ENCODE measurements around the gene BRSK2.
"Not testable (repeated sequence)": the region's sequence is repeated elsewhere in the genome, so short reads cannot be mapped to it uniquely, and the experiment has no call there.

Gene BRSK2

DNA sequence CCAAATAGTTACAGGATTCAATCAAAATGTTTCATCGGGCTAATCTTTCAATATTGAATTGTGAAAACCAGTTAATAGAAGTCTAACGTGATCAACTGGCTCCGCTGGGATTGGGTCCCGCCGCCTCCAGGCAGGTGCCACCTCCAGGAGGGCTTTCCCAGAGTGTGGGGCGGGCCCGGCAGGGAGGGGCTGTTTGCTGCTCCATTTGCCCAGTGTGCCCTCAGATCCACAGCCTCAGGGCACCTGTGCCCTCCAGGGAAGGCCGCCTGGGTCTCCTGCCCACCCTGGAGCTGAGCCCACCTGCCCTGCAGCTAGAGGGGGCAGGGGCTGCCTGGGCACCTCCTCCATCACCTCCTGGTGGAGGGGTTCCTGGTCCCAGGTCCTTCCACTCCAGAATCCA, 17.9 kb downstream of the BRSK2 start:
- CTCF ChIA-PET = no interaction called here
- POLR2A ChIA-PET = no interaction called here
- TF ChIP-seq ARNT (IDR thresholded peaks at IDR 0.05) (no peak), NFRKB (IDR thresholded peaks at IDR 0.05) (no peak), SP1 (IDR thresholded peaks at IDR 0.05) (no peak), FOXA1 (IDR thresholded peaks at IDR 0.05) (no peak), SUZ12 (IDR thresholded peaks at IDR 0.05) (no peak), HDGF (IDR thresholded peaks at IDR 0.05; ENCODE audit: borderline replicate concordance) (no peak), FOXM1 (IDR thresholded peaks at IDR 0.05; ENCODE audit: borderline replicate concordance) (no peak)
- no peak for DNase-seq (ENCODE audit: extremely low spot score)

DNA sequence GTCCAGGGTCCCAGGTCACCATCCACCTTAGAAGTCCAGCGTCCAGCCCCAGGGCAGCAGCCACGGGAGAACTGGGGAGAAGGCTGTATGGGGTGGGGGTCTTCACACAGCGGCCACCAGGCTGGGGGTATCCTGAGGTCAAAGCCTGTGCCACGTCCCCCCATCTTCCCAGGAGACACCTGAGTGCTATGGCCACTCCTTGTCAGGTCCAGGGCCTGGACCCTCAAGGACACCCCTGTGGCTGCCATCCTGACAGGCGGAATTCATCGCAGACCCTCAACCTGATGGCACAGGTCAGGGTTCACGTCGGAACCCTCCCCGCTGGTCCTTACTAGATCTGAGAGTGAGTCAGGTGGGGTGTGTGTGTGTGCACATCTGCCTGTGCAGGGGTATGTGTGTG, 18.6 kb downstream of the BRSK2 start:
- TF ChIP-seq NFRKB (IDR thresholded peaks at IDR 0.05) (no peak), PKNOX1 (IDR thresholded peaks at IDR 0.05) (no peak), HDGF (IDR thresholded peaks at IDR 0.05; ENCODE audit: borderline replicate concordance) (no peak), FOXK2 (IDR thresholded peaks at IDR 0.05) (no peak), SUZ12 (IDR thresholded peaks at IDR 0.05) (no peak), L3MBTL2 (conservative IDR thresholded peaks at IDR 0.05) (no peak), TARDBP (IDR thresholded peaks at IDR 0.05) (no peak), BHLHE40 (IDR thresholded peaks at IDR 0.05; ENCODE audit: borderline replicate concordance) (no peak), FOXA1 (IDR thresholded peaks at IDR 0.05) (no peak), ZNF384 (IDR thresholded peaks at IDR 0.05) (no peak), FOXM1 (IDR thresholded peaks at IDR 0.05; ENCODE audit: borderline replicate concordance) (no peak), ELF4 (IDR thresholded peaks at IDR 0.05) (no peak), SP1 (IDR thresholded peaks at IDR 0.05) (no peak), CTBP1 (IDR thresholded peaks at IDR 0.05; ENCODE audit: borderline replicate concordance) (no peak), ARNT (IDR thresholded peaks at IDR 0.05) (no peak), LEF1 (IDR thresholded peaks at IDR 0.05; ENCODE audit: borderline replicate concordance) (no peak)
- no peak for DNase-seq (ENCODE audit: extremely low spot score)
- ChIA-PET CTCF (no interaction called here), POLR2A (no interaction called here)

- no peak for DNase-seq (ENCODE audit: extremely low spot score)
- CTCF ChIA-PET = no interaction called here
- POLR2A ChIA-PET = interaction anchor here (1.0 kb wide), 1 partner anchor 11 kb away, joined by 3 read pairs; no protein-coding TSS in a partner anchor
- no peak for TF ChIP-seq LEF1 (IDR thresholded peaks at IDR 0.05; ENCODE audit: borderline replicate concordance)
- no peak for TF ChIP-seq FOXA1 (IDR thresholded peaks at IDR 0.05)
- TF ChIP-seq TARDBP (IDR thresholded peaks at IDR 0.05) = no peak
- TF ChIP-seq ZNF384 (IDR thresholded peaks at IDR 0.05) = no peak
- no peak for TF ChIP-seq FOXM1 (IDR thresholded peaks at IDR 0.05; ENCODE audit: borderline replicate concordance)
Observed at GRCh38 chr11:1409108-1409851, 19.5 kb downstream of the BRSK2 start.

- CTCF ChIA-PET; POLR2A ChIA-PET; DNase-seq (ENCODE audit: extremely low spot score): not testable (repeated sequence)
Observed at GRCh38 chr11:1409852-1410125, 20.1 kb downstream of the BRSK2 start.

DNA sequence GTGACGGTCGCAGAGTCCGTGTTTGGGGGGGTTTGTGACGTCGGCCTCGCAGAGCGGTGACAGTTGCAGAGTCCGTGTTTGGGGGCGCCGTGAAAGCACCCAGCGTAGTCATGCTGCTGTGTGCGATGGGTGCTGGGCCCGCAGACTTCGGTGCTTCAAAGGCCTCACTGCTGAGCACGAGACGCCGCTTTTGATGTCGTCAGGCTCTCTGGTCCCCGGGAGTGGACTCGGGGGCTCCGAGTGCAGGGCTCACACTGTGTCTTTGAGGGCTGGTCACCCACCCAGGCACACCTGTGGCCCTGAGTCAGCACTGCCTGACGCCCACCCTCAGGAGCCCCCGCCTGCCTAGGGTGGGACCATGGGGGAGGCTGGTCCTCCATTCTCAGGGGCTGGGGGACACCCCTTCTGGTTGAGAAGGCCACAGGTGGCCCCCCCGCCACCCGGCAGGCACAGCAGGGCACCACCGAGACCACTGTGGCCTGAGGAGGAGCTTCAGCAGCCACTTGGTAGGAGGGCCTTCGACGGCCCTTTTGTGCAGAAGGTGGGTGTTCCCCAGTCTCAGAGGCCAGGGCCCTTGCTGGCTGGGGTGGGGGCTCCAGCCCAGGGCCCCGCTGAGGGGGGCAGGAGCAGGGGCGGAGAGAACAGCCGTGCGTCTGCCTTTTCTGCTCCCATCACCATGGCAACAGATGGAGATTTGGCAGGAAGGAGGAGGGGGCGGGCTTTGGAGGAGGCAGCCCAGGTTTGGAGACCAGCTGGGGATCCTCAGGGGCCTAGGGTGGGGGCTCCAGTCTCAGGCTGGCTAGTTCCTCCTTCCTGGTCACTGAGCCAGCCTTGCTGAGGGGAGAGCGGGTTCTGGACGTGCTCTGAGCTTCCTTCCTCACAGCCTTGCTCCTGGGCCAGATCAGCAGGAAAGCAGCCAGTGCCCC, 20.9 kb downstream of the BRSK2 start:
- TF ChIP-seq SUZ12 (IDR thresholded peaks at IDR 0.05) (no peak), BHLHE40 (IDR thresholded peaks at IDR 0.05; ENCODE audit: borderline replicate concordance) (no peak), CTBP1 (IDR thresholded peaks at IDR 0.05; ENCODE audit: borderline replicate concordance) (no peak), HDGF (IDR thresholded peaks at IDR 0.05; ENCODE audit: borderline replicate concordance) (no peak), FOXA1 (IDR thresholded peaks at IDR 0.05) (no peak), PKNOX1 (IDR thresholded peaks at IDR 0.05) (no peak), FOXM1 (IDR thresholded peaks at IDR 0.05; ENCODE audit: borderline replicate concordance) (no peak), ELF4 (IDR thresholded peaks at IDR 0.05) (no peak), ARNT (IDR thresholded peaks at IDR 0.05) (no peak), SP1 (IDR thresholded peaks at IDR 0.05) (no peak), ZNF384 (IDR thresholded peaks at IDR 0.05) (no peak), FOXK2 (IDR thresholded peaks at IDR 0.05) (no peak), TARDBP (IDR thresholded peaks at IDR 0.05) (no peak), L3MBTL2 (conservative IDR thresholded peaks at IDR 0.05) (no peak), LEF1 (IDR thresholded peaks at IDR 0.05; ENCODE audit: borderline replicate concordance) (no peak), NFRKB (IDR thresholded peaks at IDR 0.05) (no peak)
- CTCF ChIA-PET = no interaction called here
- no peak for DNase-seq (ENCODE audit: extremely low spot score)
- POLR2A ChIA-PET = no interaction called here

DNA sequence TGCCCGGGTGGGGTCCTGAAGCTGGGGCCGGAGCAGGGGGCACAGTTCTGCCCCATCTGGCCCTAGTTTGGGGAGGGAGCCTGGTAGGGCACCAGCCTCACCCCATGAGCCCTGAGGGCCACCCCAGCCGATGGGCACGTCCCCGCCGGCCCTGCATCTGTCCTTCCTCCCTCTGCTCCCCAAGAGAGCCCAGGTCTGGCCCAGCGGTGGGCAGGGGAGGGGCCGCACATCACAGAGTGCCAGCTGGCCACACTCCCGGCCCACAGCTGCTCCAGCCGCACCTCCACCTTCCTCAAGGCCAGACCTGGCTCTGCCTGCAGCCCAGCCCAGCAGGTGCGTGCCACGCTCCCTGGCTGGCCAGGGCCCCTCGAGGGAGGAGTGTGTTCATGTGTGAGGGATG, 21.6 kb downstream of the BRSK2 start:
- DNase-seq (ENCODE audit: extremely low spot score) = no peak
- no peak for TF ChIP-seq FOXK2 (IDR thresholded peaks at IDR 0.05)
- ChIA-PET CTCF (no interaction called here), POLR2A (no interaction called here)

DNA sequence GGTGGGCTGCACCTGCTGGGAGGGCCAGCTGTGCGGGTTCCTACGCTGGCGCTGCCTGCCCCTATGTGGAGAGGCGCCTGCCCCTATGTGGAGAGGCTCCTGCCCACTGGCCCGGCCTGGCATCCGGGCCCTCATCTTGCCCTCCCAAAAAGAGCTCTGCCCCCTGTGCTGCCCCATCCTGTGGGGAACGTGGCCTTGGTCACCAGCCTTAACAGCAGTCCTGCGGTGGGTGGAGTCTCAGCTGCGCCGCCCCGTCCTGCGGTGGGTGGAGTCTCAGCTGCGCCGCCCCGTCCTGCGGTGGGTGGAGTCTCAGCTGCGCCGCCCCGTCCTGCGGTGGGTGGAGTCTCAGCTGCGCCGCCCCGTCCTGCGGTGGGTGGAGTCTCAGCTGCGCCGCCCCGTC, 22.0 kb downstream of the BRSK2 start:
- DNase-seq (ENCODE audit: extremely low spot score); POLR2A ChIA-PET; CTCF ChIA-PET: not testable (repeated sequence)
